ENCODE results near the gene TMPRSS11A.

The TMPRSS11A gene

GRCh38 chr4:67871867-67872266 is 91.4 kb downstream of the TMPRSS11A start:
- no peak for DNase-seq

DNA sequence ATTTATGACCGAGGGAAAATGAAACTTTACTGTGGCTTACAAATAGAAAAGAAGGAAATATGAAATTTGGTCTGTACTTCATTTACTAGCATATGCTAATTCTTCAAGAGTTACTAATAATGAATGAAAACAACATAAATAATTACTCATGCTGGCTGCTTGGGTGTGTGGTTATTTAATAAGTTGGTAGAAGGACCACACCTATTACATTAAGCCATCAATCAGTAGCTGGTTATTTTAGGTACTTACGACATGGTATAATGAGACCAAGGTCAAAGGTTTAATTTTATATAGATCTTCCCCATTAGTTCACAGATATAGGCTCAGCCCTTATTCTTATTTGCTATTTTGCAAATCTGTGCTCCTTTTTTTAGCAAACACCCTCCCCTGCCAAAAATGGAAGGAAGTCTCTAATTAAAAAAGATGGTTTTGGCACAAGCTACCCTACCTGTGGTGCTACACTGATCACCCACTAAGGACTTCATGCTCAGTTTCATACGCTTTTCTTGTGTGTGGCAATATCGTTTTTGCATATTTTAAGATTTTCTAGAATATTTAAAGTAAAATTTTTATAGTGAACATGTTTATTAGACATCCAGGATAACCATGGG is 93.6 kb downstream of the TMPRSS11A start:
- no peak for DNase-seq

DNA sequence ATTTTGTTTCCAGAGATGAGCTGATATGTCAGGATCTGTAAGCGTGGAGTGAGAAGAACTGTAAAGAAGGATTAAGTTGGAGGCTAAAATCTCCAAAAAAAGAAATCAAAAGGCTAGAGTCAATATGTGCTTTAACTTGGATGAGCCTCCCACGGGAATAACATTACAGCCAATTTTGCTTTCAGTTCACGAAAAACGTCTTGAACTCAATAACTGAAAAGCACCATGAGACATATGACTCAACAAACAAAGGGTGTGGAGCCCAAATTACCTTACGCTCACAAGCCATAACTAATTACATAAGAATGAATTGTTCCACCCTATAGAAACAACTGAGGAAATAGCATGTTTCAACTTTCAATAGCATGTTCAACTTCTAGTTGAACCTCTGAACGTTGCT is 101.8 kb downstream of the TMPRSS11A start:
- DNase-seq: no peak
